GM21529 (cell line): Measurements from ENCODE around the gene WWTR1.

Source experiments
- ATAC-seq: cut with Tn5 transposase; IDR thresholded peaks from one replicate; pipeline ENCODE4 v1.9.1; 2021; ENCODE audit not compliant: unreplicated experiment

Gene WWTR1

DNA sequence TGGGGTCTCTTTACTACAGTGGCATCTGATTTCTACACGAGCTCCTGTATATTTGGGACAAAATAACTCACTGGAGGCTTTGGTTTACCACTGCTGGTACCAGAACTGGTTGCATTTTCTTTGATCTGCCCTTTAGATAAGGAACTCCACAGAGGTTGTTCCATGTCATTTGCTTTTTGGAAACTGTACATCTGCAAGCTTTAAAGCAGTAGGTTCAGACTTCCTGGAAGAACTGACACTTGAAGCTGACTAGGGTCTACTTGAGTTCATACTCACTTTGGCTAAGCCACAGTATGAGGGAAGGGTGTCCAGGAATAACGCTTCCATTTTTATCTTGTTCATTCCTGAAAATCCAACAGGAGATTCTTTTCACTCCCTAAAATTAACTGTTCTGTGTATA is 86.4 kb downstream of the WWTR1 start:
- ATAC-seq, result no peak

DNA sequence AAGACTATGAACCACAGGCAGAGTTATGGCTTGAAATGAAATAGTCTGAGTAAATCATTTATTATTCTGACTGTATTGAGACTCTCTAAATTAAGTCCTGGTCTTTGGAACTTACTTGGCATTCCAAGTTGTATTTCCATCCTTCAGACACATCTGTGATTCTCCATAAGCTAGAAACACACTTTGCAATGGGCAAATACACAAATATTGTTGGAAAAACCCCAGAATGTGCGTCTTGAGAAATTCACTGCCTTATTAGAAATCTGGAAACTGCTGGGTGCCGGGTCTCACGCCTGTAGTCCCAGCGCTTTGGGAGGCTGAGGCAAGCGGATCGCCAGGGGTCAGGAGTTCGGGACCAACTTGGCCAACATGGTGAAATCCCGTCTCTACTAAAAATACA is 87.8 kb downstream of the WWTR1 start:
- ATAC-seq, result no peak

- no peak for ATAC-seq
Measured at GRCh38 chr3:149567381-149567780, 90.4 kb downstream of the WWTR1 start.

DNA sequence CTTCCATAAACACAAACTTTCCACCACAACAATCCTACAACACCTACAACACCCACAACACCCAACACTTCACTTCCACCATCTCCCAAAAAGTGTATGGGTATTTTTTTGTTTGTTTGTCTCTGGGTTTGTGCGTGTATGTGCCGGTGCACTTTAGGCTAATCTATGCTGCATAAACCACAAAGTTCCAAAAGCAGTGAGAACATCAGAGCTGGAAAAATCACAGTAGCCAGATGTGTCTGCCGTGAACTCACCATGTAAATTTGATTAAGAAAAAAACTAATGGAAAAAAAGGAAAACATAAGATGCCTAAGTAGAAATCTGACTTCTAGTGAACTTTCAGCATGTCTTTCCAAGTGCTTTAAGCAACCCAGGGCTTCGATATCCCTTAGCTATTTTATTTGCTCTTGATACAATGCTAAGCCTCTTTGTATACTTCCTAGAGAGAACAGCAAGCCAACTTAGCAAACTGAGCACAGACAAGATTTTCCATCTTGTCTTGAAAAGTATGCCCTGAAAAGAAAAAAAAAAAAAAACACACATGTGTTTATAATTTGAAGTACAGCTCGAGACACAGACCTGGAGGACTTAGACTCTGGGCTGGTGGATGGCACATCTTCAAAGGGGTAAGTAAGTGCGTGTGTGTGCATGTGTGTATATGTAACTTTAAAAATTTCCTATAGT is 91.4 kb downstream of the WWTR1 start:
- no peak for ATAC-seq

DNA sequence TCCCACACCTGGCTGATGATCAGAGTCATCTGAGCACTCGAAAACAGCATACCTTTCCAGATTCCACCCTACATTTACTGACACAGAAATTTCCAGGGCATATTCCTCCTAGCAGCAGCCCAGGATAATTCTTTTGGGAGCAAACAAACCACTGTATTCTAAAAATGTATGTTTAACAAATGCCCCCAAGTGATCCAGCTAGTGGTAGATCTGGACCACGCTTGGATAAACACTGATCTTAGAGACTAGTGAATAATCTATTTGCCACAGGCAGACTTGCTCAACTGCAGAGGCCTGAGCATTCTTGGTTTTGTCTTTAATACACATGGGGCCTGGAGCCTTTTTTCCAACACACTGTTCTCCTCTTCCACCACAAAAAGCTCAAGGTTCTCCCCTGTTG is 93.7 kb downstream of the WWTR1 start:
- ATAC-seq, result no peak

- ATAC-seq, result no peak
Measured at GRCh38 chr3:149563114-149563513, 94.7 kb downstream of the WWTR1 start.

DNA sequence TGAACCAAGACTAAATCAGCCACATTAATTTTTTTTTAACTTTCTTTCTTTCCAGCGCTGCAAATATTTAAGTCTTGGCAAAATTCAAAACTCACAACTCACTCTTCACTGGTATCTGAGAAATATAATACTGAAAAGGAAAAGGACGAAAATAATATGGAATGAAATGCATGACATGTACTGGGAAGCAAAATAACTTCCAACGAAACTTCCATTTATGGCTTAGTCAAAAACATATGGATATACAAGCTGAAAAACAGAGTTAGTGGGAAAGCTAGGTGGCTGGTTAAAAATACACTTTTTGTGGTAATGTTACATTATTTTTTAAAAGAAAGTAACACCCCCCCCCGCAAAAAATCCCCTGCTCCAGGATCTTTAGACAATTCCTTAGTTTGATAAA is 97.2 kb downstream of the WWTR1 start:
- no peak for ATAC-seq

- ATAC-seq, result no peak
Measured at GRCh38 chr3:149560001-149560400, 97.8 kb downstream of the WWTR1 start.

DNA sequence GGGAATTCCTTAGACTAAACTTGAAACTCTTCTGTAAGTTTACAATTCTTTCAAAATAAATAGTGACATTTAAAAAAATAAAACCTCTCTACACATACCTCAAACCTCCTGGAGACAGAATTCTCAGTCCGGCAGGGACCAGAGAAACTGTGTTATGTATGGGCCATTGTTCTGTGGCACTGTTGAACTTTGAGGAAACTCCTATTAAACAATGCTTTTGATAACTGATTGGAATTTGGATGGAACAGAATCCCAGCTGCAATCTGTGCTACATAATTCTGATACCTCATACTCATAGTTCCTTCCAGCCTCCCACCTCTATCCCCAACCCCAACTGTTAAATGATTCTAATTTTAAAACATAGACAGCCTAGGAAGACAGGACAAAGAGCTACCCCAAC is 98.3 kb downstream of the WWTR1 start:
- no peak for ATAC-seq

GRCh38 chr3:149555927-149556326 is 101.9 kb downstream of the WWTR1 start:
- no peak for ATAC-seq

- no peak for ATAC-seq
Measured at GRCh38 chr3:149554826-149555225, 103.0 kb downstream of the WWTR1 start.

GRCh38 chr3:149553781-149554451 is 103.9 kb downstream of the WWTR1 start:
- no peak for ATAC-seq

DNA sequence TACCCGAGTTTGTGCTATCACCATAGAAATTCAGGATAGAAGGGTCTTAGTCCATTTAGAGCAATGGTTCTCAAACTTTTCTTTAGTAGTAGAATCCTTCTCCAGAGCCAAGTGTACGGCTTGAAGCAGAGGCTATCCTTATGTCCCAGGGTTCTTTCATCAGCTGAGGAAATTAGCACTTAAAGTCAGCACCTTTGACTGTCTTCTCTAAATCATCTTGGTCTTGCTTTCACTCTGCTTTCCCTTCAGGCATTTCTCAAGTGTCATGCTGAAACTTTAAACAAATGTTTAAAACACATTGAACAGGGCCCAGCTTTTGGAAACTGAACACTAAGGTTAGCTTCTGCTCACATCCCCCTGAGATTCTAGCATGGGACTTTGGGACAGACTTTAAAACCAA is 105.1 kb downstream of the WWTR1 start:
- ATAC-seq, result no peak

- no peak for ATAC-seq
Measured at GRCh38 chr3:149551500-149551899, 106.3 kb downstream of the WWTR1 start.

DNA sequence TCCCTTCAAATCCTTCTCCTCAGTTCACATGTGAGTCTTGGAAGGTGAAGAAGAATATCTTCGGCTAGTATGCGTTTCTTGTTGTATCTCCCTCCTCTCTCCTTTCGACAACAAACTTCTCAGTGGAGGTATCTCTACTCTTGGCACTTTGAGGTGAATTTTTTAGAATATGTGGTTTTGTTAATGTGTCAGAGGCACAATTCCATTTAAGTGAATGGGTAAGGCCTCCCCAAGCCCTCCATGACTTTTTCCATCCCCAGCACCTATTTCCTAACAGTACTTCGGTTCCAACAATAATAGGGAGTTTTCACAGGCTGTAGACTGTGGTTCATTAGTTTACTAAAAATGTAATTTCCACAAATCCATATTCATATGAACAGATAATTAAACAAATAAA is 109.2 kb downstream of the WWTR1 start:
- no peak for ATAC-seq

GRCh38 chr3:149547954-149548668 is 109.7 kb downstream of the WWTR1 start:
- no peak for ATAC-seq

DNA sequence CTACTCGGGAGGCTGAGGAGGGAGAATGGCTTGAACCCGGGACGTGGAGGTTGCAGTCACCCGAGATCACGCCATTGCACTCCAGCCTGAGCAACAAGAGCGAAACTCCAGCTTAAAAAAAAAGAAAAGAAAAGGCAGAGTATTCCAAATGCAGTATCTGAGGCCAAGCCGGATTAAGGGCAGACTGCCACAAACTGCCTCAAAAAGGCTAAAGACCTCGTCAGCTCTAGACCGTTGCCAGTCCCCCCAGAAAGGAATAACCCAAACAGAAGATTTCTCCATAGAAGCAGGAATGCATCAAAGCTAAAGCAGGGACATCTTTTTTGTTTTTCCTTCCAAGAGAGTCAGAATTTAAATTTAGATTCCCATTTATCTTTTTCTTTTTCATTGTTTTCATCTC is 110.4 kb downstream of the WWTR1 start:
- ATAC-seq, result no peak

DNA sequence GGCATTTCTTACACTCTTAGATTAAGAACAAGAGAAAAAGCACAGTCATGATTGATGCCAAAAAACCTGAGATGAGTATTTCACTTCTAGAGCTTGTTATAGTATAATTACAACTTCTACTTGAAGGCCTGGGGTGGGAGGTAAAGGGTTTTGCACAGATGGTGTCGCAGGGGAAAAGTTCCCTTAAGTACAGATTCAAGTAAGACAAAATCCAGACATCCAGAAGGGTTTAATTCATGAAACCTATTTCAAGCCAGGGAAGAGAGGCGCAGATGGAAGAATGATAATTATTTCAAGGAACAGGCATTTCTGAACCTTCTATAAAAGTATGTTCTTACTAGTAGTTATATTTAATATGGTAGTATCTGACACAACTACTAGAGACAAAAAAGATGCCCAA is 112.8 kb downstream of the WWTR1 start:
- ATAC-seq, result no peak

DNA sequence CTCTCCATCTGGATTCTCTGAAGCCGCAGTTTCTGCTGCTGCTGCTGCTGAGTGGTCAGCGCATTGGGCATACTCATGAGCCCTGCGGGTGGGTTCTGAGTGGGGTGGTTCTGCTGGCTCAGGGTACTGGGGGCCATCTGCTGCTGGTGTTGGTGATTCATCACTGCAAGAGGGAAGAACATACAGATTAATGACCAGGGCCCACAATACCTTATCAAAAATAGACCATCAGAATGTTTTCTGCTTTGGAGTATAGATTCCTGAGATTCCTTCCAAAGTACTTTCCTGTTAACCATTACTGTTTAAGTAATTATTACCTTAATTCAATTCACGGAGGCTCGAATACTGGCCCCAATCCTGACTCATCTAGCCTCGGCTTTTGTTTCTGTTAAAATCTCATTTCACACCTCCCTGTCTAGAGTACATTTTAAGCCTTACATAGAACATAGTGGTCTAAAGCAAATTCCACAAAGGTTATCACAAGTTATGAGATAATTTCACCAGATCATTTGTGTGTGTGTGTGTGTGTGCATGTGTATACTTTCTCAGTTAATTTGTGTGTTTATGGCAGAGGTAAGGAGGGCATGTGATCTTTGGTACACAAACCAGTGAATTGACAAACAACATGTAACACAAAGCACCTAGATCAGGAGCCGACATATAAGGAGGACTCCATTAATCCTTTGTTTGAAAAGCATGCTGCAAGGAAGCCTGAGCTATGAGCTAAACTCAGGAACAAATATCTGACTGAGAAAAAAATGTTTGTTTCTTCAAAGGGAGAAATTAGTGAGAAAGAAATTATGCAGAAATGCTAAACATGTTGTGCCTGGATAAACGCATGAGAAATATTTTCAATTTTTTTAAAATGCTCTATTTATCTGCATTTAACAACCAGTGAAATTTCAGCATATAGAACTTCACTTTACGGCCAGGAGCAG is 115.2 kb downstream of the WWTR1 start:
- ATAC-seq, result no peak

DNA sequence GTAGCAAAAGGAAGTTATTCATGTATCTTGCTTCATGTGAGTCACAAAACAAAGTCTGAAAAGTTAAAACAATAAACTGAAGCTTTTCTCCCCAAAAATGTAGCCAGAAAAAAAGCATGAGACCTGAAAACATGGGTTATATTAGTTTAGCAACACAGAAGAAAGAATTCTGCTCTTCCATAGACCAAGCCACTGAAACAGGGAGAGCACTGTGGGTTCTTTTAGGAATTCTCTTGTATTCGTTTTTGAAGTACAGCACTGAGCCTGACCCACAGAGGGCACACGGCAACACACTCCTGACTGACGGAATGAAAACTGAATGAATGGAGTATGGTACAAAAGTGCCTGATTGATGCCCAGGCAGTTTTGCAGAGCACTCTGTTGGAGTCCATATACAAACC is 116.7 kb downstream of the WWTR1 start:
- ATAC-seq, result no peak

DNA sequence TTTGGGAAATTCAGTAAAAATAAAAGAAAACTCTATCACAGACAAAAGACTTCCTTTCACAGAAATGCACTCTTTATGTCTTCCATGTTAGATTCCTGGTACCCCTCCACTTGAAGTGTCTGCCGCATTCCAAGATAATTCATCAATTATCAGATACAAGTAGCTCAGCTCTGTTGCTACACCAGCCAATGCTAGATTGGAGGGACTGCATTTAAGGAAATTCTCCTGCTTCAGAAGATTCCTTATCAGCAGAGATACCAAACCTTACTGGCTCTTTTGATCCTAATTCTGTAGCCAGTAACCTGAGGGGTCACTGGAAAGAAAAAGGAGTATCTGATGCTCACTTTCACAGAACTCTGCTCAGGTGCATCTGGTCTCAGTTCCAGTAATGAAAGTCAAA is 119.5 kb downstream of the WWTR1 start:
- ATAC-seq, result no peak
